Activated CD8-positive, alpha-beta T cell treated with anti-CD3 and anti-CD28 coated beads for 36 hours (primary cell): Measurements from ENCODE around the gene DRAP1. TPM values are rescaled to one million over a fixed set of nuclear protein-coding genes. Genes with fewer than 3 reads are reported as not detected.
"Not testable (repeated sequence)": the region's sequence is repeated elsewhere in the genome, so short reads cannot be mapped to it uniquely, and the experiment has no call there.

Source experiments
- ATAC-seq: fragments of 200-7000 bp; cut with Tn5 transposase; one replicate; pipeline ENCODE4 v1.10.0; 2021; ENCODE audit warnings: mild to moderate bottlenecking, moderate library complexity
- CTCF ChIA-PET: fragments of 350-600 bp; sonication (Branson Sonifier 250); formaldehyde crosslinking; loops from one replicate; lab custom pipeline; 2021; ENCODE audit warnings: antibody characterized with exemption; lab: Charles Lee
- POLR2A ChIA-PET: fragments of 350-600 bp; sonication (Branson Sonifier 250); formaldehyde crosslinking; loops from one replicate; lab custom pipeline; 2021; ENCODE audit warnings: antibody characterized with exemption; lab: Charles Lee
- DNase-seq: peaks from one replicate; pipeline ENCODE4 v3.0.0-alpha.2; 2020
- H3K27ac Mint-ChIP-seq: one replicate; pipeline ENCODE4 v1.8.0; 2021; ENCODE audit warnings: mild to moderate bottlenecking, mixed read lengths
- H3K27me3 Mint-ChIP-seq: one replicate; pipeline ENCODE4 v1.8.0; 2021; ENCODE audit warnings: mixed read lengths
- H3K36me3 Mint-ChIP-seq: one replicate; pipeline ENCODE4 v1.8.0; 2021; ENCODE audit warnings: low read depth, mixed read lengths
- H3K4me1 Mint-ChIP-seq: one replicate; pipeline ENCODE4 v1.8.0; 2021; ENCODE audit warnings: low read depth, mixed read lengths
- H3K4me3 Mint-ChIP-seq: one replicate; pipeline ENCODE4 v1.8.0; 2021; ENCODE audit warnings: mild to moderate bottlenecking, moderate library complexity, mixed read lengths
- H3K9me3 Mint-ChIP-seq: one replicate; pipeline ENCODE4 v1.8.0; 2021; ENCODE audit warnings: mixed read lengths
- CTCF ChIP-seq: fragments of 200-600 bp; IDR thresholded peaks from one replicate; pipeline ENCODE4 v1.8.0; 2022; ENCODE audit warnings: antibody characterized with exemption, mild to moderate bottlenecking
- intact Hi-C: fragments of 100-400 bp; cut with micrococcal nuclease; formaldehyde crosslinking; loops from one replicate; pipeline ENCODE4 v1.10.0; 2022
- total RNA-seq, 2 experiments: library from RNA; stranded (reverse); gene quantifications; one replicate each; pipeline ENCODE4 v1.2.3, GENCODE V29; 2021

DRAP1 gene
- total RNA-seq, 2 experiments from 2014 or later = 135 TPM

- CTCF ChIA-PET = interaction anchor here (1.2 to 2.6 kb wide), 2 partner anchors 15 to 62 kb away, joined by 3 to 9 read pairs; no protein-coding TSS in a partner anchor
- DNase-seq = no peak
- intact Hi-C loops = no loop called here
- H3K9me3 Mint-ChIP-seq = no peaks in the 10 kb centered on the region
- ATAC-seq = no peak
- no peak for TF ChIP-seq CTCF
- H3K4me1 Mint-ChIP-seq = no peaks in the 10 kb centered on the region
- no peak overlapping the region for H3K4me3 Mint-ChIP-seq
- POLR2A ChIA-PET = no interaction called here
- H3K27me3 Mint-ChIP-seq = no peaks in the 10 kb centered on the region
- H3K36me3 Mint-ChIP-seq = no peaks in the 10 kb centered on the region
- no peak overlapping the region for H3K27ac Mint-ChIP-seq
Measured at GRCh38 chr11:65947603-65948125, 28.4 kb downstream of the DRAP1 start.

GRCh38 chr11:65950711-65951110 is 31.5 kb downstream of the DRAP1 start:
- H3K27ac Mint-ChIP-seq, H3K4me1 Mint-ChIP-seq, CTCF ChIA-PET, intact Hi-C loops, H3K9me3 Mint-ChIP-seq, H3K27me3 Mint-ChIP-seq, DNase-seq, ATAC-seq, H3K4me3 Mint-ChIP-seq, H3K36me3 Mint-ChIP-seq, POLR2A ChIA-PET: not testable (repeated sequence)

- DNase-seq, H3K4me1 Mint-ChIP-seq, H3K27me3 Mint-ChIP-seq, H3K9me3 Mint-ChIP-seq, ATAC-seq, H3K27ac Mint-ChIP-seq, CTCF ChIA-PET, H3K36me3 Mint-ChIP-seq, intact Hi-C loops, H3K4me3 Mint-ChIP-seq: not testable (repeated sequence)
- POLR2A ChIA-PET = interaction anchor here (0.7 to 0.9 kb wide), 2 partner anchors 75 to 90 kb away, joined by 3 to 4 read pairs; no protein-coding TSS in a partner anchor
Measured at GRCh38 chr11:65951641-65952040, 32.4 kb downstream of the DRAP1 start.

GRCh38 chr11:65952052-65952521 is 32.9 kb downstream of the DRAP1 start:
- ChIA-PET POLR2A (interaction anchor here (0.7 to 0.9 kb wide), 2 partner anchors 75 to 91 kb away, joined by 3 to 4 read pairs; no protein-coding TSS in a partner anchor), CTCF (interaction anchor here (1.3 kb wide), 1 partner anchor 9 kb away, joined by 3 read pairs; no protein-coding TSS in a partner anchor)
- no peaks in the 10 kb centered on the region for H3K36me3 Mint-ChIP-seq
- no peak overlapping the region for H3K4me3 Mint-ChIP-seq
- intact Hi-C loops = no loop called here
- H3K4me1 Mint-ChIP-seq = peaks cover 7% of the 10 kb centered on the region
- H3K9me3 Mint-ChIP-seq = no peaks in the 10 kb centered on the region
- ATAC-seq (no peak), DNase-seq (no peak)
- no peaks in the 10 kb centered on the region for H3K27me3 Mint-ChIP-seq
- TF ChIP-seq CTCF = no peak
- H3K27ac Mint-ChIP-seq = no peak overlapping the region

- Mint-ChIP-seq H3K27me3 (no peaks in the 10 kb centered on the region), H3K27ac (no peak overlapping the region), H3K4me1 (peaks cover 18% of the 10 kb centered on the region), H3K36me3 (no peaks in the 10 kb centered on the region), H3K9me3 (no peaks in the 10 kb centered on the region), H3K4me3 (no peak overlapping the region)
- intact Hi-C loops = no loop called here
- ChIA-PET POLR2A (interaction anchor here (1.8 kb wide), 1 partner anchor 63 kb away, joined by 5 read pairs; the partner anchor contains the start of gene CCDC85B), CTCF (interaction anchor here (0.6 to 1.3 kb wide), 2 partner anchors 10 to 35 kb away, joined by 3 read pairs; no protein-coding TSS in a partner anchor)
- TF ChIP-seq CTCF = no peak
- ATAC-seq (no peak), DNase-seq (no peak)
Measured at GRCh38 chr11:65953471-65953870, 34.2 kb downstream of the DRAP1 start.

- H3K27me3 Mint-ChIP-seq = no peaks in the 10 kb centered on the region
- DNase-seq (no peak), ATAC-seq (no peak)
- no peaks in the 10 kb centered on the region for H3K36me3 Mint-ChIP-seq
- intact Hi-C loops = no loop called here
- ChIA-PET POLR2A (interaction anchor here (1.8 kb wide), 1 partner anchor 64 kb away, joined by 5 read pairs; the partner anchor contains the start of gene CCDC85B), CTCF (interaction anchor here (1.2 kb wide), 1 partner anchor 38 kb away, joined by 3 read pairs; no protein-coding TSS in a partner anchor)
- no peaks in the 10 kb centered on the region for H3K9me3 Mint-ChIP-seq
- H3K4me1 Mint-ChIP-seq = peaks cover 20% of the 10 kb centered on the region
- TF ChIP-seq CTCF = no peak
- no peak overlapping the region for H3K27ac Mint-ChIP-seq
- H3K4me3 Mint-ChIP-seq = no peak overlapping the region
Measured at GRCh38 chr11:65954771-65955170, 35.5 kb downstream of the DRAP1 start.
